ENCODE results near the gene EPHB1.

GRCh38 chr3:134809427-134810051 lies 14.5 kb downstream of the EPHB1 start:
- TF ChIP-seq POLR2AphosphoS5 (IDR thresholded peaks at IDR 0.05; ENCODE audit: low read depth, low read length) (no peak), NFIC (IDR thresholded peaks at IDR 0.05; ENCODE audit: borderline replicate concordance) (no peak), CTCF (IDR thresholded peaks at IDR 0.05) (no peak), IRF3 (IDR thresholded peaks at IDR 0.05; ENCODE audit: low read depth, low read length) (no peak), EZH2phosphoT487 (IDR thresholded peaks at IDR 0.05; ENCODE audit: borderline replicate concordance, low read depth) (no peak), EP300 (IDR thresholded peaks at IDR 0.05; ENCODE audit: borderline replicate concordance in 1 of 2, low read depth in 1 of 2, low read length in 1 of 2) (no peak), JUND (IDR thresholded peaks at IDR 0.05) (no peak), NRF1 (IDR thresholded peaks at IDR 0.05; ENCODE audit: low read depth, low read length) (no peak), TEAD4 (IDR thresholded peaks at IDR 0.05; ENCODE audit: borderline replicate concordance, insufficient read depth) (no peak), ZBTB33 (IDR thresholded peaks at IDR 0.05; ENCODE audit: borderline replicate concordance, low read depth) (no peak)
